Forelimb muscle (tissue), 1 donor: Measurements from ENCODE around the gene NRARP. TPM values are rescaled to one million over a fixed set of nuclear protein-coding genes. Genes with fewer than 3 reads are reported as not detected.
A peak's percentile ranks its signal among the peaks of the same experiment; 100 is the strongest.
"Not testable (repeated sequence)": the region's sequence is repeated elsewhere in the genome, so short reads cannot be mapped to it uniquely, and the experiment has no call there.

Experiments used
- DNase-seq: peaks from one replicate; pipeline ENCODE4 v3.0.0-alpha.2; 2013; ENCODE audit warnings: low read depth
- polyA plus RNA-seq: library from polyadenylated mRNA; unstranded; fragments of 120-200 nt; gene quantifications from one replicate; pipeline ENCODE4 v1.2.1, GENCODE V29; 2013; ENCODE audit not compliant: insufficient read length

The NRARP gene
- polyA plus RNA-seq, 1 donor = 3.8 TPM

DNA sequence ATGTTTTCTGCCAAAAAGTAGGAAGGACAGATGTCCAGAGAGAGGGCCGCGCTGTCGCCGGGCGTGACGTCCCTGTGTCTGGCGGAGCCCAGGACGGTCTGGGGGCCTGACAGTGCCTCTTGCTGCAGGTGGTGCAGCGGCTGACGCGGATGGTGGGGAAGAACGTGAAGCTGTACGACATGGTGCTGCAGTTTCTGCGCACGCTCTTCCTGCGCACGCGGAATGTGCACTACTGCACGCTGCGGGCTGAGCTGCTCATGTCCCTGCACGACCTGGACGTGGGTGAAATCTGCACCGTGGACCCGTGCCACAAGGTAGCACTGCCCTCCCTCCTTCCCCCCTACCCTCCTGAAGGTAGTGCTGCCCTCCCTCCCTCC is 39.2 kb downstream of the NRARP start:
- no peak for DNase-seq

DNA sequence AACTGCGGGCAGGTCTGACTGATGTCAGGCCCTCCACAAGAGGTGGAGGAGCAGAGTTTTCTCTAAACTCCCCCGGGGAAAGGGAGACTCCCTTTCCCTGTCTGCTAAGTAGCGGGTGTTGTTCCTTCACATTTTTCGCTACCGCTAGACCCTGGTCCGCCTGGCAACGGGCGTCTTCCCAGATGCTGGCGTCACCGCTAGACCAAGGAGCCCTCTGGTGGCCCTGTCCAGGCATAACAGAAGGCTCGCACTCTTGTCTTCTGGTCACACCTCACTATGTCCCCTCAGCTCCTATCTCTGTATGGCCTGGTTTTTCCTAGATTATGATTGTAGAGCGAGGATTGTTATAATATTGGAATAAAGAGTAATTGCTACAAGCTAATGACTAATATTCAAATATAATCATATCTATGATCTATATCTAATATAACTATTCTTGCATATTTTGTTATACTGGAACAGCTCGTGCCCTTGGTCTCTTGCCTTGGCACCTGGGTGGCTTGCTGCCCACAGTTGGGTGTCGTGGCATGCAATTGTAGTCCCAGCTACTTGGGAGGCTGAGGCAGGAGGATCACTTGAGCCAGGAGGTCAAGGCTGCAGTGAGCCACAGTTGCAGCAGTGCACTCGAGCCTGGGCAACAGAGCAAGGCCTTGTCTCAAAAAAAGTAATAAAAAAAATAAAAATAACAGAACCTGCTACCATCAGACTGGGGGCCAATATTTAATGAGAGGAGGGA is 39.7 kb downstream of the NRARP start:
- not testable (repeated sequence) for DNase-seq

DNA sequence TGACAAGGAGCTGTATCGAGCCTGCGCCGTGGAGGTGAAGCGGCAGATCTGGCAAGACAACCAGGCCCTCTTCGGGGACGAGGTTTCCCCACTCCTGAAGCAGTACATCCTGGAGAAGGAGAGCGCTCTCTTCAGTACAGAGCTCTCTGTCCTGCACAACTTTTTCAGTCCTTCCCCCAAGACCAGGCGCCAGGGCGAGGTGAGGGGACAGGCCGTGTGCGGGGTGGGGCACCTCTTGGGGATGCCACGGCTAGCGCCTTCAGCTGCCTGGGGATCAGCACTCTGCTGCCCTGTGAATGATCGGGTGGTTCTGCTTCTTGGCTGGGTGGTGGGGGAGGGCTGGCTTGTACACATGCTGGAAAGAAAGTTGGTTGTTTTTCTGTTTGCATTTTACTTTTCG is 45.2 kb downstream of the NRARP start:
- no peak for DNase-seq

DNA sequence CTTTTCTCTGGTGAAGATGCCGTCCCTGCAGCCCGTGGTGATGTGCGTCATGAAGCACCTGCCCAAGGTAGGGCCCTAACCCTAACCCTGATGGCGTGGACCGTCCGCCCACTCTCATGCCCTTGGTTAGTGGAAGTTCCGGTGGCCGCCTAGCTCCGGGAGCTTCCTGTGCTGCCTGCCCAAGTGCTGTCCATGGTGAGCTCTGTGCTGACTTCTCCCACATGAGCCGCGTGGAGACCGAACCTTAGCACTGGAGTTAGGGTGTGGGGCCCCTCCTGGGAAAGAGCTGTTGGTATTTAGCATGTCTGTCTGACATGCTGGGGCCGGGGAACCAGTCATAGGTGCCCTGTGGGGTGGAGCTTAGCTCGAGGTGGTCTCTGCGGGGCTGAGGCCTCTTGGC is 45.7 kb downstream of the NRARP start:
- no peak for DNase-seq

- DNase-seq = no peak
These were observed 46.5 kb downstream of the NRARP start for GRCh38 chr9:137255448-137256114.

- peak; percentile 39 for DNase-seq
These were observed 47.2 kb downstream of the NRARP start, which contains the start of gene NELFB for GRCh38 chr9:137254624-137255447. Gene NELFB (plus strand): TSS chr9:137255327.

DNA sequence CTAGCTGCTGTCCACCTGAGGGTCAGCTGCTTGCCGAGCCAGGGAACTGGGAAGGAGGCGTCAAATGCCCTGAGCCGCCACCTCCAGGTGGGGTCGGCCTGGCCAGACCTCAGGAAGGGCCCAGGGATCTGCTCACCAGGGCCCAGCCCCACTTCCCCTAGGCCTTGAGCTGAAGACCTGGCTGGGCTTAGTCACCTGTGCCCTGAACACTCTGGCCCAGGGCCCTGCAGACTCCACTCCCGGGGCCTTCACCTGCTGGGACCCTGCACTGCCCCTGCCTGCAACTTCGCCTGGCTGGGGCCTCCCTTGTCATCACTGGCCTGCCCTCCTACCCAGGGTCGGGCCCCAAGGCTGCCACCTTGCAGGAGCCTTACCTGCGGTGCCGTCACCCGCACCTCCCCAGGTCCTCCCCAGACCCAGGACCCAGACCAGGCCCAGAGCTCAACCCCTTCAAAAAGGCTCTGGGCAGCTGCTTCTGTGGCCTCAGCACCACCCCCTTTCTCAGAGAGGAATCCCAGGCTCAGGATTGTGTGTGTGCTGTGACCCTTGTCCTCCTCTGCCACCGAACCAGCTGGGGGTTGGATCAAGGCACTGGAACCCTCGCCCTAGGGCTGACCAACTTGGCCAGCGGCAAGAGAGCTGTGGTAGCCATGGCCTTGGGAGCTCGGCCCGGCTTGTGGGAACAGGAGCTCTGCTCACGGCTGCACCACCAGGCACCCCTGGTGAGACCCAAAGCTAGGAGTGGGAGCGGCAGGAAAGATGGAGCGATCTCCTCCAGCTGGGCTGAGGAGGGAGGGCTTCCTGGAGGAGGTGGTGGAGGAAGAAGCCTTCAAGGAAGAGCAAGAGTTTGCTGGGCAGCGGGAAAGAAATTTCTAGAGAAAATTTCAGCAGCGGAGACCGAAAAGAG is 48.1 kb downstream of the NRARP start:
- no peak for DNase-seq

- no peak for DNase-seq
These were observed 49.2 kb downstream of the NRARP start for GRCh38 chr9:137252555-137253506.

DNA sequence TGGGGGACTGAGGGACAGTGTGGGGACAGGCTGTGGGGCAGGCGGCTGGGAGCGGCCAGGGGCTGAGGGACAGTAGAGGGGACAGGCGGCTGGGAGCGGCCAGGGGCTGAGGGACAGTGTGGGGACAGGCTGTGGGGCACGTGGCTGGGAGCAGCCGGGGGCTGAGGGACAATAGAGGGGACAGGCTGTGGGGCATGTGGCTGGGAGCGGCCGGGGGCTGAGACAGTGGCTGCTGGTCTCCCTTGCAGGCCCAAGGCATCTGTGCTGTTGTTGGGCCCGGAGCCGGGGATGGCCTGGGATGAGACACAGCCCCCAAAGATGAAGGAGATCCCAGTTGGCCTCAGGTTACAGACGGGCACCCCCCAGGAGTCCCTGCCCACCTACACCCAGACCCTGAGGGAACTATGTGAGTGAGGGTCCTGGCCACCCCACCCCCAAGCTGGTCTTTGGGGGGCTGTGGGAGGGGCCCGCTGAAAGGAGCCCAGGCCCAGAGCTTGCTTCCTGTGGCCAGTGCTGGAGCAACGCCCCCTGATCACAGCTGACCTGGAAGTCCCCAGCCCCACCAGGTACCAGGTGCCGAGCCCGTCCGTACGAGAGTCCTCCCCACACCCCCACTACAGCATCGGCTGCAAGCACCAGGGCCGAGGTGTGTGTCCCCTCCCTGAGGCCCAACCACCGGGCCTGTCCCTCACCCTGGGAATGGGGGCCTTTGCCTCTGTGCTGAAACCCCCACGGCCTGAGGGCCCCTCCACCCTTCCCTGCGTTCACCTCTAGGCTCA is 50.4 kb downstream of the NRARP start:
- DNase-seq = no peak

- DNase-seq = no peak
These were observed 50.9 kb downstream of the NRARP start, which contains the start of gene STPG3 for GRCh38 chr9:137251194-137251461. Gene STPG3 (plus strand): TSS chr9:137251286. CDS start chr9:137251287, 1 bp downstream.

GRCh38 chr9:137250329-137251193 is 51.5 kb downstream of the NRARP start:
- no peak for DNase-seq

Other genes with a start within 250 kb of the NRARP start
- 16.2 TPM for gene ENTPD2, start 248.2 kb downstream of the NRARP start, polyA plus RNA-seq
- gene SAPCD2, start 231.7 kb downstream of the NRARP start, polyA plus RNA-seq = 3.6 TPM
- gene UAP1L1, start 224.8 kb downstream of the NRARP start, polyA plus RNA-seq = 1.9 TPM
- gene MAN1B1, start 215.3 kb downstream of the NRARP start, polyA plus RNA-seq = 38.6 TPM
- gene DPP7, start 187.5 kb downstream of the NRARP start, polyA plus RNA-seq = 21.7 TPM
- gene GRIN1, start 163.1 kb downstream of the NRARP start, polyA plus RNA-seq = not detected
- gene LRRC26, start 132.2 kb downstream of the NRARP start, polyA plus RNA-seq = 0.11 TPM
- gene TMEM210, start 130.2 kb downstream of the NRARP start, polyA plus RNA-seq = not detected
- 30.4 TPM for gene ANAPC2, start 113.7 kb downstream of the NRARP start, polyA plus RNA-seq
- 53.7 TPM for gene SSNA1, start 113.6 kb downstream of the NRARP start, polyA plus RNA-seq
- 10.9 TPM for gene TPRN, start 101.5 kb downstream of the NRARP start, polyA plus RNA-seq
- 33.0 TPM for gene TMEM203, start 96.6 kb downstream of the NRARP start, polyA plus RNA-seq
- 7.0 TPM for gene NDOR1, start 96.6 kb downstream of the NRARP start, polyA plus RNA-seq
- gene RNF208, start 80.0 kb downstream of the NRARP start, polyA plus RNA-seq = 2.5 TPM
- 2.4 TPM for gene CYSRT1, start 77.1 kb downstream of the NRARP start, polyA plus RNA-seq
- gene RNF224, start 74.8 kb downstream of the NRARP start, polyA plus RNA-seq = 2.4 TPM
- 1.5 TPM for gene SLC34A3, start 71.4 kb downstream of the NRARP start, polyA plus RNA-seq
- gene TUBB4B, start 61.0 kb downstream of the NRARP start, polyA plus RNA-seq = 146 TPM
- 0.18 TPM for gene STPG3, start 51.0 kb downstream of the NRARP start, polyA plus RNA-seq
- gene NELFB, start 46.9 kb downstream of the NRARP start, polyA plus RNA-seq = 45.6 TPM
- 7.6 TPM for gene TOR4A, start 24.5 kb downstream of the NRARP start, polyA plus RNA-seq
- 13.0 TPM for gene EXD3, start 120.9 kb upstream of the NRARP start, polyA plus RNA-seq
- 2.2 TPM for gene NOXA1, start 121.1 kb upstream of the NRARP start, polyA plus RNA-seq
- 0.46 TPM for gene ENTPD8, start 139.1 kb upstream of the NRARP start, polyA plus RNA-seq
- 16.9 TPM for gene NSMF, start 157.1 kb upstream of the NRARP start, polyA plus RNA-seq
- gene PNPLA7, start 248.1 kb upstream of the NRARP start, polyA plus RNA-seq = 3.6 TPM
- gene MRPL41, start 249.6 kb upstream of the NRARP start, polyA plus RNA-seq = 27.6 TPM